GM13977 (cell line): ENCODE results near the gene MRPL43.

Source experiments
- DNase-seq: peaks from one replicate; pipeline ENCODE4 v3.0.0; 2012; ENCODE audit warnings: low spot score
- CTCF ChIP-seq: IDR thresholded peaks from 2 replicates; pipeline ENCODE4 v1.5.1; 2012; ENCODE audit warnings: mild to moderate bottlenecking, control low read depth; ENCODE audit not compliant: insufficient read depth; ENCODE audit errors: extremely low read depth, missing control alignments
- in situ Hi-C: fragments of 300-500 bp; cut with MboI; formaldehyde crosslinking; loops from one replicate; pipeline ENCODE4 v1.12.0; 2022; ENCODE audit warnings: low sequenced_read_pairs, low pct_unique_long_range_greater_than_20kb, mixed read lengths, inconsistent platforms; ENCODE audit not compliant: unreplicated experiment

The MRPL43 gene

GRCh38 chr10:100967332-100967731 is 20.0 kb downstream of the MRPL43 start:
- DNase-seq = no peak
- TF ChIP-seq CTCF = no peak

GRCh38 chr10:100966887-100967286 is 20.4 kb downstream of the MRPL43 start:
- no peak for TF ChIP-seq CTCF
- in situ Hi-C loops = no loop called here
- no peak for DNase-seq

More at GRCh38 chr10:100967332-100967731, 20.0 kb downstream of the MRPL43 start:
- in situ Hi-C loops = no loop called here

- in situ Hi-C loops = no loop called here
- TF ChIP-seq CTCF = no peak
- DNase-seq = no peak
These were observed 21.5 kb downstream of the MRPL43 start for GRCh38 chr10:100965820-100966219.

GRCh38 chr10:100963826-100964225 is 23.5 kb downstream of the MRPL43 start:
- DNase-seq = no peak
- in situ Hi-C loops = no loop called here
- TF ChIP-seq CTCF = no peak

- no peak for TF ChIP-seq CTCF
- in situ Hi-C loops = no loop called here
These were observed 24.8 kb downstream of the MRPL43 start for GRCh38 chr10:100962351-100963080.

GRCh38 chr10:100960251-100960650 is 27.0 kb downstream of the MRPL43 start:
- no peak for TF ChIP-seq CTCF
- in situ Hi-C loops = no loop called here
- no peak for DNase-seq

More at GRCh38 chr10:100962351-100963080, 24.8 kb downstream of the MRPL43 start:
- no peak for DNase-seq
